Caco-2 (cell line): Measurements from ENCODE around the gene ADGRE3. TPM values are rescaled to one million over a fixed set of nuclear protein-coding genes. Genes with fewer than 3 reads are reported as not detected.

Experiments used
- BruUV-seq: library from RNA; stranded (reverse); fragments of 400-500 nt; replicated peaks from 2 replicates; lab custom pipeline; 2021; lab: Mats Ljungman, UMichigan
- CTCF ChIA-PET: fragments of 300-600 bp; sonication (Branson Sonifier 250); formaldehyde crosslinking; loops from one replicate; lab custom pipeline; 2022; ENCODE audit warnings: antibody characterized with exemption; lab: Charles Lee
- POLR2A ChIA-PET: fragments of 300-600 bp; sonication (Branson Sonifier 250); formaldehyde crosslinking; loops from one replicate; lab custom pipeline; 2022; ENCODE audit warnings: antibody characterized with exemption; lab: Charles Lee
- DNase-seq, 2 experiments: peaks; one replicate each; pipeline versions ENCODE4 v3.0.0 to v3.0.0-alpha.2; 2020 to 2022
- H3K27me3 ChIP-seq: replicated peaks from 2 replicates; pipeline ENCODE4 v1.6.0; 2011; ENCODE audit warnings: low read length; ENCODE audit not compliant: control insufficient read depth, insufficient read depth
- H3K36me3 ChIP-seq: 2 replicates; pipeline ENCODE4 v1.5.1; 2011; ENCODE audit warnings: low read length; ENCODE audit not compliant: control insufficient read depth, insufficient read depth
- H3K4me1 ChIP-seq: fragments of 250-450 bp; sonication (Bioruptor Pico); 2 replicates; pipeline ENCODE4 v1.5.1; 2020; ENCODE audit warnings: mild to moderate bottlenecking
- H3K4me3 ChIP-seq: 2 replicates; pipeline ENCODE4 v1.5.1; 2011; ENCODE audit warnings: low read depth, mild to moderate bottlenecking, control low read depth, low read length
- H3K9me3 ChIP-seq: fragments of 250-450 bp; sonication (Bioruptor Pico); 2 replicates; pipeline ENCODE4 v1.5.1; 2020; ENCODE audit warnings: mild to moderate bottlenecking, moderate library complexity
- H3K27ac Mint-ChIP-seq: one replicate; pipeline ENCODE4 v1.8.0; 2022; ENCODE audit warnings: mixed read lengths; ENCODE audit not compliant: unreplicated experiment
- H3K27me3 Mint-ChIP-seq: one replicate; pipeline ENCODE4 v1.8.0; 2022; ENCODE audit warnings: mixed read lengths; ENCODE audit not compliant: insufficient read depth, unreplicated experiment
- H3K36me3 Mint-ChIP-seq: one replicate; pipeline ENCODE4 v1.8.0; 2022; ENCODE audit warnings: mild to moderate bottlenecking, mixed read lengths; ENCODE audit not compliant: insufficient read depth, unreplicated experiment
- H3K4me1 Mint-ChIP-seq: one replicate; pipeline ENCODE4 v1.8.0; 2022; ENCODE audit warnings: low read depth, mixed read lengths; ENCODE audit not compliant: unreplicated experiment
- H3K4me3 Mint-ChIP-seq: one replicate; pipeline ENCODE4 v1.8.0; 2022; ENCODE audit warnings: mild to moderate bottlenecking, moderate library complexity, mixed read lengths; ENCODE audit not compliant: unreplicated experiment
- H3K9me3 Mint-ChIP-seq: one replicate; pipeline ENCODE4 v1.8.0; 2022; ENCODE audit warnings: mixed read lengths; ENCODE audit not compliant: unreplicated experiment
- intact Hi-C: fragments of 100-400 bp; cut with micrococcal nuclease; formaldehyde crosslinking; loops from one replicate; pipeline ENCODE4 v1.10.0; 2022; ENCODE audit not compliant: unreplicated experiment
- total RNA-seq: library from RNA; stranded (reverse); gene quantifications from 2 replicates; pipeline ENCODE4 v1.2.3, GENCODE V29; 2022
- TF ChIP-seq, protein P1 (sequence below), 2 experiments: fragments of 200-600 bp in 1 of 2; IDR thresholded peaks; 1 replicate in 1 of 2; 2 replicates in 1 of 2; pipeline versions ENCODE4 v1.5.1 to v1.8.0; 2011 to 2022; ENCODE audit warnings: antibody characterized with exemption in 1 of 2, control low read depth in 1 of 2, inconsistent platforms in 1 of 2, low read depth in 1 of 2, low read length in 1 of 2, mild to moderate bottlenecking in 1 of 2, moderate library complexity in 1 of 2; ENCODE audit not compliant: insufficient read depth in 1 of 2, severe bottlenecking in 1 of 2, unreplicated experiment in 1 of 2

The ADGRE3 gene
- total RNA-seq, 1 experiment from 2014 or later: not detected

DNA sequence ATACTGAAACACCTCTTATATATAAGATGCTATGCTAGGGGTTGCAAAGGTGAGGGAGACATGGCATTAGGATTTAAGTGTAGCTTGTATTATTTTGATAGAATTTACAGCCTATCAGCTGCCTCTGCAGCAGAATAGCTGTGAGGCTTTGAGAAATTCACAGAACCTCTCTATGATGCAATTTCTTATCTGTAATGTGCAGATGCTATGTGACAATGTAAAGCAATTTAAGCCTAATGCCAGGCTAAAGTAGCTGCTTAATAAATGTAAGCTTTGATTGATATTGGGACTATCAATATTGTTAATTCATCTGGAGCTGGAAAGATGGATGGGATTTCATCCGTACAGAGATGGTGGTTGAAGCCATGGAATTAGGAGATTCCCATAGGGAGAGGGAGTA lies 1.6 kb downstream of the ADGRE3 start:
- H3K4me3 Mint-ChIP-seq: no peak overlapping the region
- no peaks in the 10 kb centered on the region for H3K4me1 Mint-ChIP-seq
- intact Hi-C loops: no loop called here
- Histone ChIP-seq H3K36me3 (no peaks in the 10 kb centered on the region), H3K4me3 (no peak overlapping the region), H3K9me3 (no peaks in the 10 kb centered on the region), H3K4me1 (no peaks in the 10 kb centered on the region), H3K27me3 (no peaks in the 10 kb centered on the region; the same call in 1 of the 2 replicates)
- H3K36me3 Mint-ChIP-seq: no peaks in the 10 kb centered on the region
- H3K9me3 Mint-ChIP-seq: no peaks in the 10 kb centered on the region
- CTCF ChIA-PET: interaction anchor here (0.6 kb wide), 1 partner anchor 100 kb away, joined by 3 read pairs; no protein-coding TSS in a partner anchor
- no peak for DNase-seq
- no peak overlapping the region for H3K27ac Mint-ChIP-seq
- TF ChIP-seq, protein P1, sequence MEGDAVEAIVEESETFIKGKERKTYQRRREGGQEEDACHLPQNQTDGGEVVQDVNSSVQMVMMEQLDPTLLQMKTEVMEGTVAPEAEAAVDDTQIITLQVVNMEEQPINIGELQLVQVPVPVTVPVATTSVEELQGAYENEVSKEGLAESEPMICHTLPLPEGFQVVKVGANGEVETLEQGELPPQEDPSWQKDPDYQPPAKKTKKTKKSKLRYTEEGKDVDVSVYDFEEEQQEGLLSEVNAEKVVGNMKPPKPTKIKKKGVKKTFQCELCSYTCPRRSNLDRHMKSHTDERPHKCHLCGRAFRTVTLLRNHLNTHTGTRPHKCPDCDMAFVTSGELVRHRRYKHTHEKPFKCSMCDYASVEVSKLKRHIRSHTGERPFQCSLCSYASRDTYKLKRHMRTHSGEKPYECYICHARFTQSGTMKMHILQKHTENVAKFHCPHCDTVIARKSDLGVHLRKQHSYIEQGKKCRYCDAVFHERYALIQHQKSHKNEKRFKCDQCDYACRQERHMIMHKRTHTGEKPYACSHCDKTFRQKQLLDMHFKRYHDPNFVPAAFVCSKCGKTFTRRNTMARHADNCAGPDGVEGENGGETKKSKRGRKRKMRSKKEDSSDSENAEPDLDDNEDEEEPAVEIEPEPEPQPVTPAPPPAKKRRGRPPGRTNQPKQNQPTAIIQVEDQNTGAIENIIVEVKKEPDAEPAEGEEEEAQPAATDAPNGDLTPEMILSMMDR (IDR thresholded peaks at IDR 0.05; ENCODE audit: insufficient read depth in 1 of 2, low read depth in 1 of 2, low read length in 1 of 2, severe bottlenecking in 1 of 2, unreplicated experiment in 1 of 2): no peak
- no TSS peak for BruUV-seq
- no peaks in the 10 kb centered on the region for H3K27me3 Mint-ChIP-seq
- POLR2A ChIA-PET: no interaction called here

DNA sequence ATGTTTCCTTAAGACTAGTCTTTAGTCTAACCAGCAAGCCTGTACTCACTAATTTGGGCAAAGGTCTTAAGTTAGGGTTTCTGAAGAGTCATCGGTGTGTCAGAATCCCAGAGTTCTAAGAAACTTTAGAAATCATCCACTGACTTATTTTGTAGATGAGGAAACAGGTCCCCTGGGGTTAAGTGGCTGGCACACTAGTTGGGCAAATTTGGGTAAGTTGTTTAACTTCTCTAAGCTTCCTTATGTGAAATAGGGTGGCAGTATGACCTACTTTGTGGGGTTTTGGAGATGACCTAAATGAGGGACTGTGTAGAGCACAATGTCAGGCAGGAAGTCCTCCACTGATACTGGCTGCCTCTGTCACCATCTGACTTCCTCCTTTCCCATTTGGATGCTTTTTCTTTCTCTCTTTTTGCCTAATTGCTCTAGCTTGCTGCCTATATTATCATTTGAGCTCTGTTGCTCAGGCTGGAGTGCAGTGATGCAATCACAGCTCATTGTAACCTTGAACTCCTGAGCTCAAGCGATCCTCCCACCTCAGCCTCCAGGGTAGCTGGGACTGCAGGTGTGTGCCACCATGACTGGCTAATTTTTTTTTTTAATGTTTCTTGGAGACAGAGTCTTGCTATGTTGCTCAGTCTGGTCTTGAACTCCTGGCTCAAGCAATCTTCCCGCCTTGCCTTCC lies 2.3 kb downstream of the ADGRE3 start:
- BruUV-seq: no TSS peak
- Histone ChIP-seq H3K36me3 (no peaks in the 10 kb centered on the region), H3K4me1 (no peaks in the 10 kb centered on the region), H3K27me3 (no peaks in the 10 kb centered on the region; the same call in 1 of the 2 replicates), H3K9me3 (no peaks in the 10 kb centered on the region), H3K4me3 (no peak overlapping the region)
- TF ChIP-seq, protein P1 (IDR thresholded peaks at IDR 0.05; ENCODE audit: insufficient read depth in 1 of 2, low read depth in 1 of 2, low read length in 1 of 2, severe bottlenecking in 1 of 2, unreplicated experiment in 1 of 2): no peak
- H3K4me1 Mint-ChIP-seq: no peaks in the 10 kb centered on the region
- H3K9me3 Mint-ChIP-seq: no peaks in the 10 kb centered on the region
- no peak overlapping the region for H3K27ac Mint-ChIP-seq
- no peak overlapping the region for H3K4me3 Mint-ChIP-seq
- no peak for DNase-seq
- no peaks in the 10 kb centered on the region for H3K27me3 Mint-ChIP-seq
- intact Hi-C loops: no loop called here
- no peaks in the 10 kb centered on the region for H3K36me3 Mint-ChIP-seq
- POLR2A ChIA-PET: no interaction called here
- CTCF ChIA-PET: interaction anchor here (0.6 kb wide), 1 partner anchor 99 kb away, joined by 3 read pairs; no protein-coding TSS in a partner anchor

DNA sequence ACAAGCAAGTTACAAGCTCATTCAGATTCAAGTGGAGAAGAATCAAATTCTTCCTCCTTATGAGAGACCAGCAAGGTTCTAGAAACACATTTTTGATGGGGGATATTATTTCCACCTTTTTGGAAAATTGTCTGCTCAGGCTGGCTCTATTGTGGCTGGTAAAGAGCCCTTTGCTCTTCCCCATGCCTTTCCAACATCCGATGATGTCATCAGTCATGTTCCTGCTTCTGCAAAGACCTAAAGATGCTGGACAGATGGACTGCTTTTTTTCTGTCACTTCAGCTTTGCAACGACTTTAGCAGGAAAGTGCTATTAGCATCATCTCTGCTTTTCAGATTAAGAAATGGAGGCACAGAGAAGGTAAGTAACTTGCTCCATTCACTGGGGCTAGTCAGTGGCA lies 4.2 kb downstream of the ADGRE3 start:
- Mint-ChIP-seq H3K36me3 (no peaks in the 10 kb centered on the region), H3K9me3 (no peaks in the 10 kb centered on the region), H3K27ac (no peak overlapping the region), H3K27me3 (no peaks in the 10 kb centered on the region), H3K4me3 (no peak overlapping the region), H3K4me1 (no peaks in the 10 kb centered on the region)
- ChIA-PET CTCF (interaction anchor here (0.6 kb wide), 1 partner anchor 11 kb away, joined by 4 read pairs; no protein-coding TSS in a partner anchor), POLR2A (no interaction called here)
- no peaks in the 10 kb centered on the region for H3K4me1 ChIP-seq
- BruUV-seq: no TSS peak
- no peaks in the 10 kb centered on the region for H3K9me3 ChIP-seq
- intact Hi-C loops: no loop called here
- no peak overlapping the region for H3K4me3 ChIP-seq
- H3K27me3 ChIP-seq: no peaks in the 10 kb centered on the region; the same call in 1 of the 2 replicates
- TF ChIP-seq, protein P1 (IDR thresholded peaks at IDR 0.05; ENCODE audit: insufficient read depth in 1 of 2, low read depth in 1 of 2, low read length in 1 of 2, severe bottlenecking in 1 of 2, unreplicated experiment in 1 of 2): no peak
- H3K36me3 ChIP-seq: no peaks in the 10 kb centered on the region
- no peak for DNase-seq
